Smooth muscle cell (in vitro differentiated cells): ENCODE results near the gene EPDR1. TPM values are rescaled to one million over a fixed set of nuclear protein-coding genes. Genes with fewer than 3 reads are reported as not detected.

ENCODE experiments used
- DNase-seq: peaks from one replicate; lab custom pipeline; 2025; ENCODE audit not compliant: unreplicated experiment; lab: John Stamatoyannopoulos, UW
- H2AFZ ChIP-seq: fragments of 200-600 bp; sonication (generic); 2 replicates; pipeline ENCODE4 v1.6.0; 2016; ENCODE audit warnings: antibody characterized with exemption, low read depth, mild to moderate bottlenecking
- H3F3A ChIP-seq: fragments of 200-600 bp; sonication (generic); 2 replicates; pipeline ENCODE4 v1.6.0; 2017; ENCODE audit warnings: antibody characterized with exemption, low read depth
- H3K27ac ChIP-seq: fragments of 200-600 bp; sonication (generic); 2 replicates; pipeline ENCODE4 v1.5.1; 2016; ENCODE audit warnings: low read depth, mild to moderate bottlenecking
- H3K27me3 ChIP-seq: fragments of 200-600 bp; sonication (generic); 2 replicates; pipeline ENCODE4 v1.6.1; 2016; ENCODE audit warnings: low read depth, mild to moderate bottlenecking
- H3K36me3 ChIP-seq: fragments of 200-600 bp; sonication (generic); 2 replicates; pipeline ENCODE4 v1.5.1; 2016; ENCODE audit warnings: low read depth
- H3K4me1 ChIP-seq: fragments of 200-600 bp; sonication (generic); 2 replicates; pipeline ENCODE4 v1.5.1; 2016; ENCODE audit warnings: low read depth
- H3K4me2 ChIP-seq: fragments of 200-600 bp; sonication (generic); 2 replicates; pipeline ENCODE4 v1.6.0; 2016; ENCODE audit warnings: mild to moderate bottlenecking
- H3K4me3 ChIP-seq: fragments of 200-600 bp; sonication (generic); 2 replicates; pipeline ENCODE4 v1.5.1; 2016; ENCODE audit warnings: mild to moderate bottlenecking
- H3K79me2 ChIP-seq: fragments of 200-600 bp; sonication (generic); 2 replicates; pipeline ENCODE4 v1.6.0; 2016; ENCODE audit warnings: low read depth, mild to moderate bottlenecking
- H3K9ac ChIP-seq: fragments of 200-600 bp; sonication (generic); 2 replicates; pipeline ENCODE4 v1.6.0; 2016; ENCODE audit warnings: low read depth
- H3K9me3 ChIP-seq: fragments of 200-600 bp; sonication (generic); replicated peaks from 2 replicates; pipeline ENCODE4 v1.5.1; 2016; ENCODE audit warnings: low read depth
- H4K20me1 ChIP-seq: fragments of 200-600 bp; sonication (generic); 2 replicates; pipeline ENCODE4 v1.6.0; 2016; ENCODE audit warnings: low read depth
- WGBS: methylation state at CpG from one replicate; pipeline ENCODE4 v1.1.7; 2016; ENCODE audit warnings: low lambda C conversion rate; 5-methylcytosine and 5-hydroxymethylcytosine counted together
- polyA plus RNA-seq: library from polyadenylated mRNA; unstranded; fragments of >200 nt; fragmentation: Nextera tagmentation; extraction: Ambion mirVana; gene quantifications from 2 replicates; pipeline ENCODE4 v1.2.1, GENCODE V29; 2016
- total RNA-seq: library from RNA; depleted of rRNA; stranded (reverse); fragments of >200 nt; gene quantifications from 2 replicates; pipeline ENCODE4 v1.2.3, GENCODE V29; 2014
- TF ChIP-seq, protein P1 (sequence below): fragments of 200-600 bp; sonication (generic); IDR thresholded peaks from 2 replicates; pipeline ENCODE4 v1.5.1; 2017; ENCODE audit warnings: borderline replicate concordance, mild to moderate bottlenecking, antibody characterized with exemption; ENCODE audit not compliant: insufficient read depth, poor library complexity, severe bottlenecking

EPDR1 gene
- total and polyA plus RNA-seq, 2 experiments from 2014 or later: 11.1 to 17.1 TPM

DNA sequence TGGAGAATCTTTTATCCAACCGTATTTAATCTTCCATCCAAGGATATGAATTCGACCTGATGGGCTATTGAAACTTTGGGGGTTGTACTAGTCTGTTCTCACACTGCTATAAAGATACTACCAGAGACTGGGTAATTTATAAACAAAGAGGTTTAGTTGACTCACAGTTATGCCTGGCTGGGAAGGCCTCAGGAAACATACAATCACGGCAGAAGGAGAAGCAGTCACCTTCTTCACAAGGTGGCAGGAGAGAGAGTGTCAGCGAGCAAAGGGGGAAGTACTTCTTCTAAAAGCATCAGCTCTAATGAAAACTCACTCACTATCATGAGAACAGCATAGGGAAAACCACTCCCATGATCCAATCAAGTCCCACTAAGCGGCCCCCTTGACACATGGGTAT lies 43.8 kb downstream of the EPDR1 start:
- Histone ChIP-seq H3K4me1 (no peaks in the 10 kb centered on the region), H3K27me3 (peaks cover 6% of the 10 kb centered on the region), H3F3A (no peaks in the 10 kb centered on the region), H3K9me3 (no peaks in the 10 kb centered on the region), H4K20me1 (no peaks in the 10 kb centered on the region), H3K4me2 (no peak overlapping the region), H3K4me3 (no peak overlapping the region), H3K27ac (no peak overlapping the region), H3K79me2 (no peaks in the 10 kb centered on the region), H3K36me3 (no peaks in the 10 kb centered on the region), H2AFZ (no peak overlapping the region), H3K9ac (no peak overlapping the region)
- TF ChIP-seq, protein P1, sequence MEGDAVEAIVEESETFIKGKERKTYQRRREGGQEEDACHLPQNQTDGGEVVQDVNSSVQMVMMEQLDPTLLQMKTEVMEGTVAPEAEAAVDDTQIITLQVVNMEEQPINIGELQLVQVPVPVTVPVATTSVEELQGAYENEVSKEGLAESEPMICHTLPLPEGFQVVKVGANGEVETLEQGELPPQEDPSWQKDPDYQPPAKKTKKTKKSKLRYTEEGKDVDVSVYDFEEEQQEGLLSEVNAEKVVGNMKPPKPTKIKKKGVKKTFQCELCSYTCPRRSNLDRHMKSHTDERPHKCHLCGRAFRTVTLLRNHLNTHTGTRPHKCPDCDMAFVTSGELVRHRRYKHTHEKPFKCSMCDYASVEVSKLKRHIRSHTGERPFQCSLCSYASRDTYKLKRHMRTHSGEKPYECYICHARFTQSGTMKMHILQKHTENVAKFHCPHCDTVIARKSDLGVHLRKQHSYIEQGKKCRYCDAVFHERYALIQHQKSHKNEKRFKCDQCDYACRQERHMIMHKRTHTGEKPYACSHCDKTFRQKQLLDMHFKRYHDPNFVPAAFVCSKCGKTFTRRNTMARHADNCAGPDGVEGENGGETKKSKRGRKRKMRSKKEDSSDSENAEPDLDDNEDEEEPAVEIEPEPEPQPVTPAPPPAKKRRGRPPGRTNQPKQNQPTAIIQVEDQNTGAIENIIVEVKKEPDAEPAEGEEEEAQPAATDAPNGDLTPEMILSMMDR: no peak
- WGBS: 76% methylated on average over 5 of the region's 5 CpGs
- no peak for DNase-seq

DNA sequence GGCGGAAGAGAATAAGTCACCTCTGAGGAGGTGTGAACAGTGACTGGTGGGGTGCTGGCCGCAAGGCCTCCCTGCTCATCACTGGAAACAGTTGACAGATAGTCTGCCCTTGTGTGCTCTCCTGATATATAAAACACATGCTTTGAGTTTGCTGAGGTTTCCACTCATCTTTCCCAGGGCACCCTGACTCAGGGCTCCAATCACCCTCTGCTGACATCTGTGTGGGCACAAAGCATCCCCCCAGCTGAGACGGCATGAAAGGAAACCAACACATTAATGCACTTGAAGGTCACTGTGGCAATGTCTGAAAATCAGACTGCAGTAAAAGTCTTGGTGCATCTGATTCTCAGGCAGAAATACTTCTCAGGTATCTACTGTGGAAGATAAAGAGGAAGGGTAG lies 49.8 kb downstream of the EPDR1 start:
- Histone ChIP-seq H3K4me3 (no peak overlapping the region), H4K20me1 (no peaks in the 10 kb centered on the region), H3K9ac (no peak overlapping the region), H3K36me3 (no peaks in the 10 kb centered on the region), H3K4me1 (no peaks in the 10 kb centered on the region), H3K27me3 (peaks cover 16% of the 10 kb centered on the region), H3K4me2 (no peak overlapping the region), H3K9me3 (no peaks in the 10 kb centered on the region), H3K79me2 (no peaks in the 10 kb centered on the region), H2AFZ (no peak overlapping the region), H3F3A (no peaks in the 10 kb centered on the region), H3K27ac (no peak overlapping the region)
- no peak for DNase-seq
- TF ChIP-seq, protein P1: no peak
- WGBS: 66% methylated on average over 3 of the region's 3 CpGs

DNA sequence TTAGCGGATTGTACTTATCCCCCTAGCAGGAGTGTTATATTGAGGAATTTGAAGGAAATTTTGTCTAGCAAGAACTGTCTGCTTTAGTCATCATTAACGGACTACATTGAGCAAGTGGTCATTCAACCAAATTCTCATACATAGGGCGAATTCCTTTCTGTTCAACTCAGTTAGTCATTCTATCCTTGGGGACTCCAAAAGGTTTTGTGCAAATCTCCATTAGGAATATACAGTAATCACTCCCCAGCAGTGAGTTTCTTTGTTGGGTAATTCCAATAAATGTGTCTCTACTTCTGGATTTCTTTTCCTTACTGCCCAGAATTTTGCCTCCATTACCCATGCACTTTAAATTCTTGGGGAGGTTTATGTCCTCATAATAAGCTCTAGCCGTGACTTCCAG lies 51.1 kb downstream of the EPDR1 start:
- Histone ChIP-seq H2AFZ (no peak overlapping the region), H3K4me1 (no peaks in the 10 kb centered on the region), H3K4me3 (no peak overlapping the region), H3K4me2 (no peak overlapping the region), H3K36me3 (no peaks in the 10 kb centered on the region), H3K27ac (no peak overlapping the region), H3K79me2 (no peaks in the 10 kb centered on the region), H3K27me3 (peaks cover 16% of the 10 kb centered on the region), H3K9ac (no peak overlapping the region), H3F3A (no peaks in the 10 kb centered on the region), H3K9me3 (no peaks in the 10 kb centered on the region), H4K20me1 (no peaks in the 10 kb centered on the region)
- TF ChIP-seq, protein P1: no peak
- WGBS: 85% methylated on average over 4 of the region's 4 CpGs
- DNase-seq: no peak

DNA sequence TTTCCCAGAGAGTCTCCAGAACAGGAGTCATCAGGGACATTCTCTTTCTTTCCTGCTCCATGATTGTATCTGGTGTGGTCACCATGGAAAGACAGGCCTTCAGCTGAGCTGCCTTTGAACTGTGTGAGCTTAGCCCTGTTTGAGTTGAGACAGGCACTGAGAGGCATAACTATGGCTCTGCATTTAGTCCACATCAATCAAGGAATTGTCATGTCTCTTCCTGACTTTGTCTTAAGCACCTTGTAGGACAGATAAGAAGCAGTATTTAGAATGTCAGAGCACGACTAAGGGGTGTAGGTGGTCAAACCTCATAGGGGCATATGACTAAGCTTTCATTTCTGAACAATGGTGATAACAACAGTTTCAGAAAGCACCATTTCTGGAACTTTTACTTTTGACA lies 53.5 kb downstream of the EPDR1 start:
- no peaks in the 10 kb centered on the region for H3K4me1 ChIP-seq
- DNase-seq: no peak
- no peak overlapping the region for H3K4me3 ChIP-seq
- H2AFZ ChIP-seq: no peak overlapping the region
- H3K27me3 ChIP-seq: peaks cover 10% of the 10 kb centered on the region
- H3K27ac ChIP-seq: no peak overlapping the region
- no peak overlapping the region for H3K9ac ChIP-seq
- H3F3A ChIP-seq: no peaks in the 10 kb centered on the region
- H3K36me3 ChIP-seq: no peaks in the 10 kb centered on the region
- TF ChIP-seq, protein P1: no peak
- H4K20me1 ChIP-seq: no peaks in the 10 kb centered on the region
- H3K79me2 ChIP-seq: no peaks in the 10 kb centered on the region
- WGBS: 9% methylated on average over 1 of the region's 1 CpG
- H3K9me3 ChIP-seq: no peaks in the 10 kb centered on the region
- no peak overlapping the region for H3K4me2 ChIP-seq
